Myocyte (in vitro differentiated cells): ENCODE results near the gene CNTNAP2. TPM values are rescaled to one million over a fixed set of nuclear protein-coding genes. Genes with fewer than 3 reads are reported as not detected.

Experiments used
- DNase-seq: peaks from one replicate; pipeline ENCODE4 v3.0.0-alpha.2; 2012; ENCODE audit warnings: low read depth
- total RNA-seq: library from RNA; depleted of rRNA; stranded (reverse); fragments of >200 nt; gene quantifications from 2 replicates; pipeline ENCODE4 v1.2.3, GENCODE V29; 2014

The CNTNAP2 gene
- total RNA-seq, 1 donor from 2014 or later: not detected

GRCh38 chr7:146554556-146554955 is 438.0 kb downstream of the CNTNAP2 start:
- no peak for DNase-seq

GRCh38 chr7:146557971-146558469 is 441.4 kb downstream of the CNTNAP2 start:
- DNase-seq: no peak

GRCh38 chr7:146565872-146566271 is 449.3 kb downstream of the CNTNAP2 start:
- no peak for DNase-seq

GRCh38 chr7:146575903-146576302 is 459.3 kb downstream of the CNTNAP2 start:
- DNase-seq: no peak

- DNase-seq: no peak
These were observed 475.4 kb downstream of the CNTNAP2 start for GRCh38 chr7:146591976-146592375.

- DNase-seq: no peak
These were observed 490.0 kb downstream of the CNTNAP2 start for GRCh38 chr7:146606628-146607027.

GRCh38 chr7:146619641-146620040 is 503.0 kb downstream of the CNTNAP2 start:
- no peak for DNase-seq

GRCh38 chr7:146626912-146627311 is 510.3 kb downstream of the CNTNAP2 start:
- DNase-seq: no peak

GRCh38 chr7:146635205-146636032 is 518.8 kb downstream of the CNTNAP2 start:
- DNase-seq: no peak

- DNase-seq: no peak
These were observed 519.4 kb downstream of the CNTNAP2 start for GRCh38 chr7:146636033-146636356.

- DNase-seq: no peak
These were observed 520.0 kb downstream of the CNTNAP2 start for GRCh38 chr7:146636581-146636980.

- DNase-seq: no peak
These were observed 522.7 kb downstream of the CNTNAP2 start for GRCh38 chr7:146639291-146639690.

GRCh38 chr7:146641491-146641890 is 524.9 kb downstream of the CNTNAP2 start:
- no peak for DNase-seq

GRCh38 chr7:146645383-146645976 is 528.9 kb downstream of the CNTNAP2 start:
- no peak for DNase-seq

- no peak for DNase-seq
These were observed 530.8 kb downstream of the CNTNAP2 start for GRCh38 chr7:146647445-146647844.

- DNase-seq: no peak
These were observed 535.6 kb downstream of the CNTNAP2 start for GRCh38 chr7:146652176-146652575.

GRCh38 chr7:146654048-146654447 is 537.4 kb downstream of the CNTNAP2 start:
- DNase-seq: no peak

GRCh38 chr7:146655928-146656797 is 539.6 kb downstream of the CNTNAP2 start:
- DNase-seq: no peak

- no peak for DNase-seq
These were observed 540.4 kb downstream of the CNTNAP2 start for GRCh38 chr7:146656988-146657387.

- DNase-seq: no peak
These were observed 542.0 kb downstream of the CNTNAP2 start for GRCh38 chr7:146658604-146659003.

- no peak for DNase-seq
These were observed 543.1 kb downstream of the CNTNAP2 start for GRCh38 chr7:146659732-146660131.

- DNase-seq: no peak
These were observed 544.2 kb downstream of the CNTNAP2 start for GRCh38 chr7:146660839-146661238.
